CD14-positive monocyte (primary cell): ENCODE data around the gene GBP1. TPM values are rescaled to one million over a fixed set of nuclear protein-coding genes. Genes with fewer than 3 reads are reported as not detected.

Source experiments
- DNase-seq, 3 donors: peaks; one replicate each; pipeline ENCODE4 v3.0.0-alpha.2; 2011 to 2022
- H2AFZ ChIP-seq: 2 replicates; pipeline ENCODE4 v1.6.0; 2012; ENCODE audit warnings: mild to moderate bottlenecking, low read depth, low read length, inconsistent platforms; ENCODE audit not compliant: insufficient read depth, poor library complexity, severe bottlenecking
- H3K27ac ChIP-seq, 2 donors: 1 replicate in 1 of 2; 2 replicates in 1 of 2; pipeline ENCODE4 v1.5.1; 2012 to 2013; ENCODE audit warnings: low read length in 2 of 2, control low read depth in 1 of 2, inconsistent platforms in 1 of 2, low read depth in 1 of 2, mild to moderate bottlenecking in 1 of 2
- H3K27me3 ChIP-seq, 2 donors: one replicate each; pipeline versions ENCODE4 v1.6.0 to v1.6.1; 2011 to 2013; ENCODE audit warnings: low read length in 2 of 2; ENCODE audit not compliant: control insufficient read depth in 2 of 2, insufficient read depth in 2 of 2
- H3K36me3 ChIP-seq, 2 donors: replicated peaks in 1 of 2; 1 replicate in 1 of 2; 2 replicates in 1 of 2; pipeline versions ENCODE4 v1.5.1 to v1.6.1; 2012 to 2013; ENCODE audit warnings: low read length in 2 of 2, control low read depth in 1 of 2, inconsistent platforms in 1 of 2, mild to moderate bottlenecking in 1 of 2; ENCODE audit not compliant: insufficient read depth in 2 of 2, control insufficient read depth in 1 of 2
- H3K4me1 ChIP-seq, 2 donors: 1 replicate in 1 of 2; 2 replicates in 1 of 2; pipeline versions ENCODE4 v1.5.1 to v1.6.1; 2012 to 2013; ENCODE audit warnings: low read length in 2 of 2, control low read depth in 1 of 2, inconsistent platforms in 1 of 2, mild to moderate bottlenecking in 1 of 2, moderate library complexity in 1 of 2; ENCODE audit not compliant: insufficient read depth in 2 of 2, control insufficient read depth in 1 of 2
- H3K4me2 ChIP-seq: replicated peaks from 2 replicates; pipeline ENCODE3; 2012; ENCODE audit warnings: low read length, moderate library complexity, mild to moderate bottlenecking; ENCODE audit not compliant: poor library complexity, severe bottlenecking; ENCODE audit errors: extremely low read depth
- H3K4me3 ChIP-seq, 3 experiments: fragments of 200-600 bp in 1 of 3; sonication (generic) in 1 of 3; replicated peaks in 1 of 3; 1 replicate in 2 of 3; 2 replicates in 1 of 3; pipeline ENCODE4 v1.5.1; 2011 to 2013; ENCODE audit warnings: low read length in 3 of 3, mild to moderate bottlenecking in 3 of 3, control low read depth in 2 of 3, low read depth in 2 of 3, inconsistent platforms in 1 of 3, moderate library complexity in 1 of 3
- H3K79me2 ChIP-seq: 2 replicates; pipeline ENCODE4 v1.6.0; 2012; ENCODE audit warnings: mild to moderate bottlenecking, control low read depth, inconsistent platforms, low read length, moderate library complexity; ENCODE audit not compliant: insufficient read depth
- H3K9ac ChIP-seq: 2 replicates; pipeline ENCODE4 v1.6.0; 2017; ENCODE audit warnings: low read length, mild to moderate bottlenecking; ENCODE audit not compliant: insufficient read depth, poor library complexity, severe bottlenecking
- H3K9me3 ChIP-seq, 2 donors: replicated peaks in 1 of 2; 1 replicate in 1 of 2; 2 replicates in 1 of 2; pipeline versions ENCODE4 v1.5.1 to v1.6.1; 2012 to 2013; ENCODE audit warnings: low read length in 2 of 2, control low read depth in 1 of 2; ENCODE audit not compliant: control insufficient read depth in 1 of 2, insufficient read depth in 1 of 2
- H4K20me1 ChIP-seq: 2 replicates; pipeline ENCODE4 v1.6.0; 2012; ENCODE audit warnings: mild to moderate bottlenecking, low read length, control low read depth, moderate library complexity; ENCODE audit not compliant: insufficient read depth
- H3K27ac Mint-ChIP-seq, 7 donors: one replicate each; pipeline ENCODE4 v1.8.0; 2020; ENCODE audit warnings: mild to moderate bottlenecking in 7 of 7, mixed read lengths in 7 of 7, moderate library complexity in 6 of 7, inconsistent platforms in 2 of 7
- H3K27me3 Mint-ChIP-seq, 3 donors: one replicate each; pipeline ENCODE4 v1.8.0; 2021 to 2022; ENCODE audit warnings: low read depth in 3 of 3, mild to moderate bottlenecking in 3 of 3, mixed read lengths in 3 of 3, moderate library complexity in 3 of 3, inconsistent platforms in 1 of 3
- H3K36me3 Mint-ChIP-seq, 2 donors: one replicate each; pipeline ENCODE4 v1.8.0; 2020; ENCODE audit warnings: mixed read lengths in 2 of 2, inconsistent platforms in 1 of 2, mild to moderate bottlenecking in 1 of 2
- H3K4me1 Mint-ChIP-seq: one replicate; pipeline ENCODE4 v1.8.0; 2020; ENCODE audit warnings: mild to moderate bottlenecking, mixed read lengths
- H3K4me3 Mint-ChIP-seq, 2 donors: one replicate each; pipeline ENCODE4 v1.8.0; 2020; ENCODE audit warnings: mild to moderate bottlenecking in 2 of 2, mixed read lengths in 2 of 2, moderate library complexity in 1 of 2
- H3K9me3 Mint-ChIP-seq, 7 donors: one replicate each; pipeline ENCODE4 v1.8.0; 2020 to 2022; ENCODE audit warnings: mixed read lengths in 7 of 7, mild to moderate bottlenecking in 6 of 7, moderate library complexity in 6 of 7, inconsistent platforms in 2 of 7
- CTCF ChIP-seq: fragments of 200-600 bp; IDR thresholded peaks from one replicate; pipeline ENCODE4 v1.8.0; 2022; ENCODE audit warnings: antibody characterized with exemption, mild to moderate bottlenecking
- WGBS: methylation state at CpG from one replicate; pipeline ENCODE4 v1.1.5; 2013; ENCODE audit warnings: missing lambda C conversion rate; ENCODE audit not compliant: insufficient coverage; 5-methylcytosine and 5-hydroxymethylcytosine counted together
- intact Hi-C, 2 donors: fragments of 100-400 bp; cut with micrococcal nuclease; formaldehyde crosslinking; loops; one replicate each; pipeline versions ENCODE4 v1.15.0 to v1.15.1; 2023
- polyA plus RNA-seq, 3 donors: library from polyadenylated mRNA; depleted of rRNA in 1 of 3; unstranded in 2 of 3; stranded (reverse) in 1 of 3; fragments of 300-500 nt in 2 of 3; fragments of >200 nt in 1 of 3; fragmentation: Illumina TruSeq in 2 of 3; gene quantifications; 1 replicate in 2 of 3; 2 replicates in 1 of 3; pipeline ENCODE4 v1.2.3, GENCODE V29; 2012 to 2021

Gene GBP1
- polyA plus RNA-seq, 3 donors = 19.5 to 35.2 (median 23.7) TPM

DNA sequence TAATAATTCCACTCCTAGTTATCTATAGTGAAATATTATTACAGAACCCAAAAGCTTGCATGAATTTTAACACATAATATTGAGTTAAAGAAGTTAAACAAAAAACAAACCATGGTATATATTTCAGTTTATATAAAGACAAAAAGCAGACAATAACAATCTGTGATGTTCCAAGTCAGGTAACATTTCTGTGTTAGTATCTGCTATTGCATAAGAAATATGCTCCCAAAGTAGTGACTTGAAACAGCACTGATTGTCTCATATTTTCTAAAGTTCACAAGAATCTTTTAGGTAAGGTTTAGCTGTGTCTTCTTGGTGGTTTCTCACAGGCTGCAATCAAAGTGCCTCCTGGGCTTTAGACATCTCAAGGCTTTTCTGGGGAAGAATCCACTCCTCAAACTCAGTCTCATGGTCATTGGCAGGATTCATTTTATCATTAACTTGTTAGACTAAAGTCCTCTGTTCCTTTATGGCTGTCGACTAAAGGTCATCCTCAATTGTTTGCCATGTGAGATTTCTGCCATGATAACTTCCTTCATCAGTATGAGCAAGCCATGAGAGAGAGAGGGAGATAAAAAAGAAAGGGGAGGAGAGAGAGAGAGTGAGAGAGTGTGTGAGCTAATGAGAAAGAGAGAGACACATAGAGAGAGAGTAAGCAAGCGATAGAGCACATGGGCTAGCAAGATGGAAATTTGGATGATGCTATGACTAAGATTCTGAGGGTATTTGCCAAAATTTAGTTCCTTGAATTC, 19.9 kb downstream of the GBP1 start:
- TF ChIP-seq CTCF = no peak
- Mint-ChIP-seq H3K9me3 (peaks cover 5 to 16% (median 12%) of the 10 kb centered on the region in 7 donors), H3K27me3 (peaks cover 0 to 2% (median 0%) of the 10 kb centered on the region in 3 donors), H3K4me1 (peaks cover 23% of the 10 kb centered on the region), H3K4me3 (no peak overlapping the region), H3K36me3 (peaks cover 11 to 33% of the 10 kb centered on the region in 2 donors), H3K27ac (no peak overlapping the region)
- Histone ChIP-seq H3K4me1 (peaks cover 14 to 24% of the 10 kb centered on the region in 2 donors), H3K27ac (no peak overlapping the region), H3K36me3 (peaks cover 0 to 6% of the 10 kb centered on the region in 2 donors), H3K4me2 (no peak overlapping the region), H2AFZ (no peak overlapping the region), H4K20me1 (no peaks in the 10 kb centered on the region), H3K27me3 (no peaks in the 10 kb centered on the region), H3K9ac (no peak overlapping the region), H3K79me2 (no peaks in the 10 kb centered on the region), H3K4me3 (no peak overlapping the region), H3K9me3 (peaks cover 15 to 19% of the 10 kb centered on the region in 2 donors)
- intact Hi-C loops = no loop called here
- no peak for DNase-seq
- WGBS = 100% methylated on average over 2 of the region's 2 CpGs

DNA sequence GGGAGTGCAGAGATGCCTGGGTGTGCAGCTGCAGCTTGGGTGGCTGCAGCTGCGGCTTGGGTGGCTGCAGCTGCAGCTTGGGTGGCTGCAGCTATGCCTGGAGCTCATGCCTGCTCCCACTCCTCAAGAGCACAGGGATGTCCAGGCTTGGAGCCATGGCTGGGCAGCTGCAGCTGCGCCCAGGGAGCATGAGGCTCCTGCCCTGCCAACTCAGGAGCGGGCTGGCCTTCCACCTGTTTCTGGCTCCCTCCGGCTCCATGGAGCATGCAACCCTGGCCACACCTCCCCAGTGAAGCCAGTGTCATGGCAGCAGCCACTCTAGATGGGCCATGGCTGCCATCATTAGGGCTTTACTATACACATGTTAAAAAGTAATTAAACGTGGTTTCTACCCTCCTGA, 21.1 kb downstream of the GBP1 start:
- Histone ChIP-seq H3K27me3 (no peaks in the 10 kb centered on the region), H4K20me1 (no peaks in the 10 kb centered on the region), H2AFZ (no peak overlapping the region), H3K4me2 (no peak overlapping the region), H3K9me3 (peaks cover 15 to 19% of the 10 kb centered on the region in 2 donors), H3K79me2 (no peaks in the 10 kb centered on the region), H3K36me3 (peaks cover 0 to 6% of the 10 kb centered on the region in 2 donors), H3K9ac (no peak overlapping the region), H3K27ac (no peak overlapping the region), H3K4me3 (no peak overlapping the region), H3K4me1 (peaks cover 8 to 20% of the 10 kb centered on the region in 2 donors)
- Mint-ChIP-seq H3K36me3 (peaks cover 10 to 24% of the 10 kb centered on the region in 2 donors), H3K27me3 (peaks cover 0 to 2% (median 0%) of the 10 kb centered on the region in 3 donors), H3K27ac (no peak overlapping the region), H3K9me3 (peaks cover 5 to 16% (median 12%) of the 10 kb centered on the region in 7 donors), H3K4me1 (peaks cover 22% of the 10 kb centered on the region), H3K4me3 (no peak overlapping the region)
- TF ChIP-seq CTCF = no peak
- 100% methylated on average over 4 of the region's 5 CpGs for WGBS
- DNase-seq = no peak
- intact Hi-C loops = no loop called here
